ENCODE results near the gene RANBP17.
"Not testable (repeated sequence)": the region's sequence is repeated elsewhere in the genome, so short reads cannot be mapped to it uniquely, and the experiment has no call there.

Gene RANBP17

DNA sequence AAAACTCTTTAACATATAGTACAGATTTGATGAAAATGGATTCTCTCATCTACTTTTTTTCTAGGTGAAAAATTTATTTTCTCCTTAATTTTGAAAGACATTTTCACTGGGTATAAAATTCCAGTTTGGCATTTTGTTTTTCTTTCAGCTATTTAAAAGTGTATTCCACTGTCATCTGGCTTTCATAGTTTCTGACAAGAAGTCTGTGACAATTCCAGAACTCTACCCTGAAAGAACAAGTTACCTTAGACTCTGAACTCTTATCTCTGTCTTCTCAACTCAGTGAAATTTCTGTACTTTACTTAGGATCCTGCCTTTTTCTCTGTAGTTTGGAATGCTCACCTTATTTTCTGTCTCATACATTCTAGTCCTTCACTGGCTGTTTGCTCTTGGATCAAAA, 161.7 kb downstream of the RANBP17 start:
- no peak overlapping the region for H3K9ac ChIP-seq
- H3K4me3 ChIP-seq (ENCODE audit: low read depth, low read length) = no peak overlapping the region
- H3K79me2 ChIP-seq = no peaks in the 10 kb centered on the region
- H3K27ac ChIP-seq = no peak overlapping the region
- TF ChIP-seq, protein P1, sequence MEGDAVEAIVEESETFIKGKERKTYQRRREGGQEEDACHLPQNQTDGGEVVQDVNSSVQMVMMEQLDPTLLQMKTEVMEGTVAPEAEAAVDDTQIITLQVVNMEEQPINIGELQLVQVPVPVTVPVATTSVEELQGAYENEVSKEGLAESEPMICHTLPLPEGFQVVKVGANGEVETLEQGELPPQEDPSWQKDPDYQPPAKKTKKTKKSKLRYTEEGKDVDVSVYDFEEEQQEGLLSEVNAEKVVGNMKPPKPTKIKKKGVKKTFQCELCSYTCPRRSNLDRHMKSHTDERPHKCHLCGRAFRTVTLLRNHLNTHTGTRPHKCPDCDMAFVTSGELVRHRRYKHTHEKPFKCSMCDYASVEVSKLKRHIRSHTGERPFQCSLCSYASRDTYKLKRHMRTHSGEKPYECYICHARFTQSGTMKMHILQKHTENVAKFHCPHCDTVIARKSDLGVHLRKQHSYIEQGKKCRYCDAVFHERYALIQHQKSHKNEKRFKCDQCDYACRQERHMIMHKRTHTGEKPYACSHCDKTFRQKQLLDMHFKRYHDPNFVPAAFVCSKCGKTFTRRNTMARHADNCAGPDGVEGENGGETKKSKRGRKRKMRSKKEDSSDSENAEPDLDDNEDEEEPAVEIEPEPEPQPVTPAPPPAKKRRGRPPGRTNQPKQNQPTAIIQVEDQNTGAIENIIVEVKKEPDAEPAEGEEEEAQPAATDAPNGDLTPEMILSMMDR (IDR thresholded peaks at IDR 0.05) = no peak
- H3K9me3 ChIP-seq (ENCODE audit: control insufficient read depth, low read length) = no peaks in the 10 kb centered on the region
- no peak overlapping the region for H3K4me2 ChIP-seq (ENCODE audit: low read length)
- H3K36me3 ChIP-seq (ENCODE audit: control insufficient read depth, insufficient read depth, low read length) = no peaks in the 10 kb centered on the region
- H2AFZ ChIP-seq = no peak overlapping the region
- H3K27me3 ChIP-seq (ENCODE audit: control insufficient read depth, insufficient read depth, low read length) = no peaks in the 10 kb centered on the region
- H3K4me1 ChIP-seq = no peaks in the 10 kb centered on the region

- Histone ChIP-seq H2AFZ (no peak overlapping the region), H3K79me2 (no peaks in the 10 kb centered on the region), H3K27me3 (ENCODE audit: control insufficient read depth, insufficient read depth, low read length) (no peaks in the 10 kb centered on the region), H3K4me3 (ENCODE audit: low read depth, low read length) (no peak overlapping the region), H3K36me3 (ENCODE audit: control insufficient read depth, insufficient read depth, low read length) (no peaks in the 10 kb centered on the region), H3K4me1 (no peaks in the 10 kb centered on the region), H3K4me2 (ENCODE audit: low read length) (no peak overlapping the region), H3K9ac (no peak overlapping the region), H3K9me3 (ENCODE audit: control insufficient read depth, low read length) (no peaks in the 10 kb centered on the region), H3K27ac (no peak overlapping the region)
- TF ChIP-seq, protein P1 (IDR thresholded peaks at IDR 0.05) = no peak
Observed at GRCh38 chr5:171024084-171024483, 162.3 kb downstream of the RANBP17 start.

DNA sequence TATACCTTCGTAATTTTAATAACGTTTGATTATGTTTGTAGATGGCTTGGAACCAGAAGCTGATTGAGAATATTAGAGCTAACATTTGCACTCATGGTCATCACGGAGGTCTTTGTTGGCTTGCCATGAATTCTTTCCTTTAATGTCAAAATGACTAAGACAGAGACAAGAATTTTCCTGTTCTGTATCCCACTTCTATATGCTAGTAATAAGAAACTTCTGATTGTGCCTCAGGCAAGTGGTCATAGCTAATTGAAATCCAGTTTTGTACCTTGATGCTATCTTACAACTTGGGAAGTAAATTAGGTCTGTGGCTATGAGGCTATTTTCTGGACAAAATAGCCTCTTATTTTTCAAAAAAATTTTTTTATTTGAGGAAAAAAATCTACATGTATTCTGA, 167.6 kb downstream of the RANBP17 start:
- Histone ChIP-seq H3K27ac (no peak overlapping the region), H3K36me3 (ENCODE audit: control insufficient read depth, insufficient read depth, low read length) (no peaks in the 10 kb centered on the region), H3K9me3 (ENCODE audit: control insufficient read depth, low read length) (no peaks in the 10 kb centered on the region), H3K4me2 (ENCODE audit: low read length) (no peak overlapping the region), H3K9ac (no peak overlapping the region), H3K4me1 (no peaks in the 10 kb centered on the region), H3K79me2 (no peaks in the 10 kb centered on the region), H3K27me3 (ENCODE audit: control insufficient read depth, insufficient read depth, low read length) (no peaks in the 10 kb centered on the region), H3K4me3 (ENCODE audit: low read depth, low read length) (no peak overlapping the region), H2AFZ (no peak overlapping the region)
- TF ChIP-seq, protein P1 (IDR thresholded peaks at IDR 0.05) = no peak

DNA sequence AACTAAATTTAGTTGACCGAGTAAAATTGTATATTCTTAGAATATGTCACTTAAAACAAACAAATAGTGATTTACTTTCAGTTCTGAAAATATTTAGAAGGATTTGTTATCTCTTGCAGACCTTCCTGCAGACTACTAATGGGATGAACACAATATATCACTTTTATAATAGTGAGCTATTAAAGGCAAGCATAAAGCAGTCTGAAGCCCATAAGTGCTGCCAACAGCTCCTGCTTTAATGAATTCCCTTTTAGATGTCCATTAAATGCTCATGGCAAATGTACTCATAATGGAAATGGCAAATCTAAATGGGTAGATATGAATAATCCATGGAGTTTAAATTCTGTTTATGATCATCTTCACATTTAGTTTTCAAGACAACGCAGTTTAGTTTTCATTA, 170.2 kb downstream of the RANBP17 start:
- Histone ChIP-seq H3K79me2 (no peaks in the 10 kb centered on the region), H3K4me3 (ENCODE audit: low read depth, low read length) (no peak overlapping the region), H3K27me3 (ENCODE audit: control insufficient read depth, insufficient read depth, low read length) (no peaks in the 10 kb centered on the region), H2AFZ (no peak overlapping the region), H3K9ac (no peak overlapping the region), H3K36me3 (ENCODE audit: control insufficient read depth, insufficient read depth, low read length) (no peaks in the 10 kb centered on the region), H3K9me3 (ENCODE audit: control insufficient read depth, low read length) (no peaks in the 10 kb centered on the region), H3K4me1 (no peaks in the 10 kb centered on the region), H3K27ac (no peak overlapping the region), H3K4me2 (ENCODE audit: low read length) (no peak overlapping the region)
- TF ChIP-seq, protein P1 (IDR thresholded peaks at IDR 0.05) = no peak

DNA sequence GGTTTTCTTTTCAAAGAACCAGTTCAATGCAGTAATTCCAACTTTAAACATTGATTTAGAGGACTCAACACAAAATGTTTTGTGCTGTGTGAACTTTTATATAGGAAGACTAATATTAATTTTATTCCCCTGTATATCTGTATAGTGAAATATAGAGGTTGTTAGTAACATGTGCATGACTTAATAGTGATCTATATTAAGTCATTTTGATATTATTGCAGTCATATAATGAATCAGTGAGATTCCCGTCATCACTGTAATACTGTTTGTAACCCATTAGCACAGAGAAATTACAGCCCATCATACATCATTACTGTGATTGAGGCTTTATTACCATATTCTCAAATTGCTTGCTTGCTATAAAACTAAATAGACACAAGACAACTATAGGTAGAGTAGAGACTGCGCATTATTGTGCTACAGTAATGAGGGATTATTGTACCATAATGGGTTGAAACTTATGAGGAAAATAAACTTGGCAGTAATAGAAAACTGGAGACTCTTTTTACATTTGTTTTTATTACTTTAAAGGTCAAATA, 170.7 kb downstream of the RANBP17 start:
- no peak overlapping the region for H3K4me3 ChIP-seq (ENCODE audit: low read depth, low read length)
- H3K4me1 ChIP-seq = no peaks in the 10 kb centered on the region
- H3K9ac ChIP-seq = no peak overlapping the region
- TF ChIP-seq, protein P1 (IDR thresholded peaks at IDR 0.05) = no peak
- no peak overlapping the region for H3K4me2 ChIP-seq (ENCODE audit: low read length)
- no peaks in the 10 kb centered on the region for H3K9me3 ChIP-seq (ENCODE audit: control insufficient read depth, low read length)
- no peaks in the 10 kb centered on the region for H3K27me3 ChIP-seq (ENCODE audit: control insufficient read depth, insufficient read depth, low read length)
- no peaks in the 10 kb centered on the region for H3K36me3 ChIP-seq (ENCODE audit: control insufficient read depth, insufficient read depth, low read length)
- H2AFZ ChIP-seq = no peak overlapping the region
- H3K79me2 ChIP-seq = no peaks in the 10 kb centered on the region
- no peak overlapping the region for H3K27ac ChIP-seq

- not testable (repeated sequence) for H3K4me2 ChIP-seq (ENCODE audit: low read length); H3K4me1 ChIP-seq; H3K9ac ChIP-seq; H2AFZ ChIP-seq; H3K27me3 ChIP-seq (ENCODE audit: control insufficient read depth, insufficient read depth, low read length); H3K9me3 ChIP-seq (ENCODE audit: control insufficient read depth, low read length); H3K79me2 ChIP-seq; H3K36me3 ChIP-seq (ENCODE audit: control insufficient read depth, insufficient read depth, low read length); H3K27ac ChIP-seq; H3K4me3 ChIP-seq (ENCODE audit: low read depth, low read length)
Observed at GRCh38 chr5:171041893-171042292, 180.1 kb downstream of the RANBP17 start.
